ENCODE data around the gene FPR1. TPM values are rescaled to one million over a fixed set of nuclear protein-coding genes. Genes with fewer than 3 reads are reported as not detected.

The FPR1 gene
- total and polyA plus RNA-seq, 2 experiments from 2014 or later: not detected

DNA sequence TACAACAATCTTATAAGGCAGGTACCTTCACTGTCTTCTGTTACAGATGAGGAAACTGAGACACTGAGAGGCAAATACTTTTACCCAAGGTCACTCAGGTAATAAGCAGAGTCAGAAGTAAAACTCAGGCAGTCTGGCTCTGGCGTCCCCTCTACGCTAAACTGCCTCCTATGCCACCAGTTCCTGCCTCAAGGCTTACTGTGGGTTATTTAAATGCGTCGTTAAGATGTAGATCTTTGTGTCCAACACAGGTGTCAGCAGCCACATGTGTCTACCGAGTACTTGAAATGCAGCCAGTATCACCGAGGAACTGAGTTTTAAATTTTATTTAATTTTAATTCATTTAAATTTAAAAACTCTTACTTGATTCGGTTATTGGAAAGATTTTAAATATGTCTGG is 29.8 kb downstream of the FPR1 start:
- Histone ChIP-seq H3K27ac (no peak overlapping the region), H3K27me3 (replicated peaks; ENCODE audit: insufficient read depth) (peaks cover 52% of the 10 kb centered on the region), H3F3A (ENCODE audit: insufficient read depth) (no peaks in the 10 kb centered on the region), H3K9ac (no peak overlapping the region), H3K4me2 (ENCODE audit: unreplicated experiment) (no peak overlapping the region), H3K9me2 (ENCODE audit: insufficient read depth) (no peaks in the 10 kb centered on the region), H3K36me3 (ENCODE audit: low read depth) (no peaks in the 10 kb centered on the region), H2AFZ (no peak overlapping the region), H3K9me3 (ENCODE audit: low read depth) (no peaks in the 10 kb centered on the region), H3K4me1 (ENCODE audit: insufficient read depth) (peaks cover 5% of the 10 kb centered on the region; the same call in 1 of the 2 replicates), H3K4me3 (no peak overlapping the region), H3K79me2 (ENCODE audit: insufficient read depth) (no peaks in the 10 kb centered on the region), H4K20me1 (ENCODE audit: insufficient read depth) (no peaks in the 10 kb centered on the region)
- in situ Hi-C loops (cut with MboI): no loop called here
- no peak for TF ChIP-seq EZH2phosphoT487 (IDR thresholded peaks at IDR 0.05; ENCODE audit: insufficient read depth, low read depth)
- TF ChIP-seq EZH2 (IDR thresholded peaks at IDR 0.05; ENCODE audit: insufficient read depth, poor library complexity, severe bottlenecking): no peak
- DNase-seq: no peak
- WGBS, 2 experiments (ENCODE audit: low coverage in 1 of 2, low lambda C conversion rate in 2 of 2, missing lambda C conversion rate in 2 of 2): 63 to 64% methylated on average over 7 of the region's 7 CpGs

DNA sequence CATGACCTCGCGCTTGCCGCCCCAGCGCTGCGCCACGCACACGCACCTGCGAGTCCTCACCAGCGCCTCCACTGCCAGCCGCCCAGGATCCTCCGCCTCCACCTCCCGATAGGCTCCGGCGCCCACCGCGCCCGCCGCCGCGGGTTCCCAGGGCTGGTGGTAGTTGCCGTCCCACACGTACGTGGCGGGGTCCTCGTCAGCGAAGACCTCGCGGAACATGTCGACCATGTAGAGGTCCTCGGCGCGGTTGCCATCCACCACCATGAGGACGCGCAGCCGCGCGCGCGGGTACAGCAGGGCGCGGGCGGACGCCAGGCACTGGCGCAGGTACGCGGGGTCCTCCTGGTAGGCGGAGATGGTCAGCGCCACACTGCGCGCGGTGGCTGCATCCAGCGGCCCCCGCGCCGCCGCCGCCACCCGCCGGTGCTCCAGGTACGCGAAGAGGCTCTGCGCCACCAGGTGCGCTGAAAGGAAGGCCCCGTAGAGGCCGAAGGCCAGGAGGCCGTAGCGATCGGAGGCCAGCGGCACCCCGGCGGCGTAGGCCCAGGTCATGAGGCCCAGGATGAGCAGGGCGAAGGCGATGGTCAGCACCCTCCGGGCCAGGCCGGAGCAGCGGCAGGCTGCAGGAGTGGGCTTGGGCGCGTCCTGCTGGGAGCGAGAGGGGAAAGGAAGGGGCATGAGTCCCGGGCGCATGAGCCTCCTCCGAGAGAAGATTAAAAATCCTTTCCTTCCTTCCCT is 32.3 kb downstream of the FPR1 start:
- Histone ChIP-seq H3K27me3 (replicated peaks; ENCODE audit: insufficient read depth) (peaks cover 45% of the 10 kb centered on the region), H3K79me2 (ENCODE audit: insufficient read depth) (no peaks in the 10 kb centered on the region), H3K4me3 (no peak overlapping the region), H3K9me2 (ENCODE audit: insufficient read depth) (no peaks in the 10 kb centered on the region), H3K4me2 (ENCODE audit: unreplicated experiment) (no peak overlapping the region), H3K4me1 (ENCODE audit: insufficient read depth) (peaks cover 2% of the 10 kb centered on the region; the same call in 1 of the 2 replicates), H3K9ac (no peak overlapping the region), H2AFZ (no peak overlapping the region), H3K9me3 (ENCODE audit: low read depth) (no peaks in the 10 kb centered on the region), H3F3A (ENCODE audit: insufficient read depth) (no peaks in the 10 kb centered on the region), H3K36me3 (ENCODE audit: low read depth) (no peaks in the 10 kb centered on the region), H3K27ac (no peak overlapping the region), H4K20me1 (ENCODE audit: insufficient read depth) (no peaks in the 10 kb centered on the region)
- in situ Hi-C loops (cut with MboI): no loop called here
- TF ChIP-seq EZH2 (IDR thresholded peaks at IDR 0.05; ENCODE audit: insufficient read depth, poor library complexity, severe bottlenecking): no peak
- TF ChIP-seq EZH2phosphoT487 (IDR thresholded peaks at IDR 0.05; ENCODE audit: insufficient read depth, low read depth): no peak
- WGBS, 2 experiments (ENCODE audit: low coverage in 1 of 2, low lambda C conversion rate in 2 of 2, missing lambda C conversion rate in 2 of 2): 26 to 31% methylated on average over 54 to 81 of the region's 83 CpGs
- no peak for DNase-seq

DNA sequence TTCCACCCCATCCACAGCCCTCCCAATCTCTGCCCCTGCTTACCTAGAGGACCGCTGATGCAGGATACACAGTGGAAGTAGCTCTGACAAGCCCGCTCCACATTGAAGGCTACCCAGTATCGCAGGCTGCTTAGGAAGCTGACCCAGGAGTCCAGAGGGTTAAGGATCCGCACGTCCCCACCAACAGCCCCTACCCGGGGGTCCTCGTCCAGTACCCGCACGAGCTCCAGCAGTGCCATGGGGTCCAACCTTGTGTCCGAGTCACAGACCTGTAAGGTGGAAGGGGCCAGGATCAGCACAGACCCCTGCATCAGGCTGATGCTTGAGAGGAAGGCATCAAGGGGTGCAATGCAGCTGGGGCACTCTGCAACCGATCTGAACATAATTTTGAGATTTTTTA is 34.8 kb downstream of the FPR1 start:
- no peaks in the 10 kb centered on the region for H3K36me3 ChIP-seq (ENCODE audit: low read depth)
- no peak overlapping the region for H3K9ac ChIP-seq
- WGBS, 2 experiments (ENCODE audit: low coverage in 1 of 2, low lambda C conversion rate in 2 of 2, missing lambda C conversion rate in 2 of 2): 64 to 67% methylated on average over 11 of the region's 11 CpGs
- H3F3A ChIP-seq (ENCODE audit: insufficient read depth): no peaks in the 10 kb centered on the region
- TF ChIP-seq EZH2 (IDR thresholded peaks at IDR 0.05; ENCODE audit: insufficient read depth, poor library complexity, severe bottlenecking) (no peak), EZH2phosphoT487 (IDR thresholded peaks at IDR 0.05; ENCODE audit: insufficient read depth, low read depth) (no peak)
- in situ Hi-C loops (cut with MboI): no loop called here
- no peak overlapping the region for H3K4me3 ChIP-seq
- no peaks in the 10 kb centered on the region for H3K4me1 ChIP-seq (ENCODE audit: insufficient read depth)
- H4K20me1 ChIP-seq (ENCODE audit: insufficient read depth): no peaks in the 10 kb centered on the region
- no peak overlapping the region for H3K27ac ChIP-seq
- no peak overlapping the region for H3K4me2 ChIP-seq (ENCODE audit: unreplicated experiment)
- no peaks in the 10 kb centered on the region for H3K9me3 ChIP-seq (ENCODE audit: low read depth)
- H3K9me2 ChIP-seq (ENCODE audit: insufficient read depth): no peaks in the 10 kb centered on the region
- H2AFZ ChIP-seq: no peak overlapping the region
- H3K79me2 ChIP-seq (ENCODE audit: insufficient read depth): no peaks in the 10 kb centered on the region
- peaks cover 29% of the 10 kb centered on the region for H3K27me3 ChIP-seq (replicated peaks; ENCODE audit: insufficient read depth)
- DNase-seq: no peak

DNA sequence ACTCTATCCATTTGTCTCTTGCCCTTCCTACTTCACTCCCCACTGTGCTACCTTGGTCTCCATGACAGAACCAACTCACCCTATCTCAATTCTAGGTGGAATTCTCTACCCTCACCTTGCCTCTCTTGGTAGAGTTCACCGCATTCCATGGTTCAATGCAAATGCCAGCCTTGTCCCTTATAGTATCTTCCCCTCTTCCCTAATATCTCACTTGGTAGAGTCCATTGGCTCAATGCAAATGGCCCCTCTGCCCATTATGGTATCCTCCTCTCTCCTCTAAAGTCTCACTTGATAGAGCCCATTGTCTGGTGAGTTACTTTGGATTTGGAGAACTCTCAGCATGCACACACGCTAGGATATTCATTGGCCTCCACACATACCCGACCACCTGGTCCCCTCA is 35.8 kb downstream of the FPR1 start:
- H3K79me2 ChIP-seq (ENCODE audit: insufficient read depth): no peaks in the 10 kb centered on the region
- no peak overlapping the region for H3K9ac ChIP-seq
- 46 to 62% methylated on average over 3 of the region's 3 CpGs for WGBS, 2 experiments (ENCODE audit: low coverage in 1 of 2, low lambda C conversion rate in 2 of 2, missing lambda C conversion rate in 2 of 2)
- H3K9me3 ChIP-seq (ENCODE audit: low read depth): no peaks in the 10 kb centered on the region
- no peak overlapping the region for H3K4me2 ChIP-seq (ENCODE audit: unreplicated experiment)
- H3K4me1 ChIP-seq (ENCODE audit: insufficient read depth): no peaks in the 10 kb centered on the region
- no peaks in the 10 kb centered on the region for H4K20me1 ChIP-seq (ENCODE audit: insufficient read depth)
- DNase-seq: no peak
- TF ChIP-seq EZH2phosphoT487 (IDR thresholded peaks at IDR 0.05; ENCODE audit: insufficient read depth, low read depth) (no peak), EZH2 (IDR thresholded peaks at IDR 0.05; ENCODE audit: insufficient read depth, poor library complexity, severe bottlenecking) (no peak)
- in situ Hi-C loops (cut with MboI): no loop called here
- no peak overlapping the region for H3K4me3 ChIP-seq
- no peak overlapping the region for H2AFZ ChIP-seq
- no peaks in the 10 kb centered on the region for H3K9me2 ChIP-seq (ENCODE audit: insufficient read depth)
- peaks cover 21% of the 10 kb centered on the region for H3K27me3 ChIP-seq (replicated peaks; ENCODE audit: insufficient read depth)
- no peaks in the 10 kb centered on the region for H3K36me3 ChIP-seq (ENCODE audit: low read depth)
- H3K27ac ChIP-seq: no peak overlapping the region
- peaks cover 8% of the 10 kb centered on the region; the same call in 1 of the 2 replicates for H3F3A ChIP-seq (ENCODE audit: insufficient read depth)

All from GM23248 (cell line).